Measurements from ENCODE around the gene THSD4.

Gene THSD4

DNA sequence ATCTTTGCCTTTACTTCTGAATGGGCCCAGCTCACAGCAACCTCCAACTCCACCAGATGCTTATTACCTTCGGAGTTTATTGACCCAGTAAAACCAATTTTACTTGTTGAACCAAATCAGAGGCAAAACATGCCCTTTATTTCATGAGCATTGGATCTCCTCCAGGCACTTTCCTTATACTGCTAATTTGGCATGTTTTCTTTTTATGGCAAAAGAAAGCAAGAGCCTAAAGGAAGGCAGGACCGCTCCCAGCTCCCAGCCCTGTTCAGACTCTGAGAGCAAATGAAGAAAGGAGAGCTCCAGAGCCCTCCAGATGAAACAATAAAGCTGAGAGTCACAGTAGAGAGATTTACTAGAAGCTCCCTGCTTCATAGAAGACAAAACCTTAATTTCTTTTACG lies 613.6 kb downstream of the THSD4 start:
- TF ChIP-seq ZFX (IDR thresholded peaks at IDR 0.05) (no peak), CTCF (conservative IDR thresholded peaks at IDR 0.05) (no peak)

DNA sequence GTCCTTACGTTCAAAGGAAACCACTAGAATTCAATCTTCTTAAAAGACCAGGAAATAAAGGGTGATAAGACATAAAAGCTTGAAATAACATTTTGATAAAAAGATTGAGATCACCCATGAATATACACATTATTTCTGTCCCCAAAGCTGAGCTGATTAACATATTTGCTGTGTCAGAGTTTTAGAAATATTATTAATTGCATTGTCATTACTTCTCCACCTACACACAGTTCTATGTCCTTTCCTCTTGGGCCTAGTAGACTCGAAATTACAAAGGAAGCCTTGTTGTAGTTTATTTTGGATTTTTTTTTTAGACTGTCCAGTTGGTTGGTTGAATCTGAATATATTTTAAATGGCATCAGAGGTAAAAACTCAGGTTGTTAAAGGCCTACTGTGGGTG lies 614.0 kb downstream of the THSD4 start:
- no peak for TF ChIP-seq CTCF (conservative IDR thresholded peaks at IDR 0.05)
- no peak for TF ChIP-seq ZFX (IDR thresholded peaks at IDR 0.05)
- H3K27ac ChIP-seq = no peak overlapping the region

More for the DNA sequence above, 613.6 kb downstream of the THSD4 start:
- no peak overlapping the region for H3K27ac ChIP-seq

DNA sequence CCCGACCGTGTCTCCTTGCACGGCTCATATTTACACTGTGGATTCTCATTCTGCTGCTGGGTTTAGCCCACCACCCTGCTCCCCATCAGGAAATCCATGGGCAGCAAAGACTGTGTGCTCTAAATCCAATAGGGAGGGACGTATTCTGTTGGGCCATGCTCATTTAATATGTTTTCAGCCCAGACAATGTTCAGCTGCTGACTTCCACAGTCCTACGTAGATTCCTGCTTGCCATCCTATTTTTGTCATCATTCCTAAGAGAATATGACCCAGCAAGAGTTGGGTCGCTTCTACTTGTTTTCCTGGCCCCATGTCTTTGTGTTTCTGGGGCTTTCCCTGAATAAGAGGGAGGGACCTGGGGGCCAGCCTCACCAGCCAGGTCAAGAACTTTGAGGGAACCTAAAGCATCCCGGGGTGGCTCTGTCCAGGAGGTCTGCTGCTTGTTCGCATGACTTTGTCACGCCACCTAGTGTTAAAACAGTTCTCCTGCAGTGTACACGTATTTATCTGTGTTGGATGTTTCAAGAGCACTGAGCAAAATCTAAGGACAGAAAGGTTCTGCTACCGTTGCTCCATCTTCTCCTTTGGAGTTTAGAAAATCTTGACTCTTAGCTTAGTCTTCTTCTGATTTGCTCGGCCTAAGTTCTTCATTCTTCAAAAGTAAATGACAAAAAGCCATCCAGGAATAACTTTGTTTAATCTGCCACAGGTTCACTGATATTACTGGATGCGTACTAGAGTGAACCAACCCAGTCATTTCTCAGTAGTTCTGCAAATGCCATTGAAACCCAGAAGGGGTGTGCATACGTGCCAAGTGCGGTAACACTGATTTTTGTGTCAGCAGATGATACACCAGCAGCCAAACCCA lies 615.2 kb downstream of the THSD4 start:
- TF ChIP-seq CTCF (conservative IDR thresholded peaks at IDR 0.05) (peak; percentile 90), ZFX (IDR thresholded peaks at IDR 0.05) (no peak)

DNA sequence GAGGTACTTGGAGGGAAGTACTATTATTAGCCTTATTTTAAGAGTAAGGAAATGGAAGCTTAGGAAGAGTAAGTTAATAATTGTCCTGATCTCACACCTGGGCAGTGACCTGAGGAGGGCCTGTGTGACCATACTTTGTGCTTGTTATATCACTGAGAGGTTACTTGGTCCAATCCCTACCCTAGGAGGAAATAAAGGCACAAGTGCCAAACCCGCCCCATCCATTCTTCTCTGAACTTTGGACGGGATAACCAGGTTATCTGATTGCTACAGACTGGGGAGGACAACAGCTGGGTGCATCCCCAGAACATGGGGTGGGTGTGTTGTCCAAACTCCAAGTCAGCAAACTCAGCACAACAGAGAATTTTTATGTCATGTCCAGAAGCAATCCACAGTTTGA lies 617.4 kb downstream of the THSD4 start:
- no peak overlapping the region for H3K27ac ChIP-seq
- TF ChIP-seq CTCF (conservative IDR thresholded peaks at IDR 0.05) (no peak), ZFX (IDR thresholded peaks at IDR 0.05) (no peak)

More for the DNA sequence above, 615.2 kb downstream of the THSD4 start:
- H3K27ac ChIP-seq = no peak overlapping the region

DNA sequence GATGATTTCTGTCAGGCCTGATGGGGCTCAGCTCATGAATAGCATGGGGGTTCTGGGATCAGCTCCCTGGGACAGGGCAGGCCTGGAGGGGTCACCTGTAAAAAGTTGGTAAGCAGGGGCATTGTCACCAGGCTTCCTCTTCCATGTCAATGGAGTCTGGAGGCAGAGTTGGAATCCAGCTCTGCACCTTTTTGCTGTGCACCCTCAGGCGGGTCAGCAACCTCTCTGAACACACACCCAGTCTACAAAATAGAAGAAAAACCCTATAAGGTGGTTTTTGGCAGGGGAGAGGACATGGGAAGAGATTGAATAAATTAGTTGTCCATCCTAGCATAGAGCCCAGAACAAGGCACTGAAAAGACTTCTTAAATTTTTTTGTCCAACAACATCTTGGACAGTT lies 617.9 kb downstream of the THSD4 start:
- no peak for TF ChIP-seq ZFX (IDR thresholded peaks at IDR 0.05)
- H3K27ac ChIP-seq = no peak overlapping the region

- H3K27ac ChIP-seq = no peak overlapping the region
- TF ChIP-seq ZFX (IDR thresholded peaks at IDR 0.05) = no peak
- TF ChIP-seq CTCF (conservative IDR thresholded peaks at IDR 0.05) = no peak
Observed at GRCh38 chr15:71734709-71735384, 619.6 kb downstream of the THSD4 start.

DNA sequence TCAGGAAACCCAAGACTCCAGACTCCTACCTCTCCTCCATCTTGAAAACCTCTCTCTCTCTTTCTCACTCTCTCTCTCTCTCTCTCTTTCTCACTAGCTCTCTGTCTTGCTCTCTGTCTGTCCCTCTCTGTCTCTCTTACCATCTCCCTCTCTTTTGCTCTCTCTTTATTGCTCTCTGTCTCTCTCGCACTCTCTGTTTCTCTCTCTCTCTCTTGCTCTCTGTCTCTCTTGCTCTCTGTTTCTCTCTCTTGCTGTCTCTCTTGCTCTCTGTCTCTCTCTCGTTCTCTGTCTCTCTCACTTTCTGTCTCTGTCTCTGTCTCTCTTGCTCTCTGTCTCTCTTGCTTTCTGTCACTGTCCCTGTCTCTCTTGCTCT lies 620.1 kb downstream of the THSD4 start:
- TF ChIP-seq CTCF (conservative IDR thresholded peaks at IDR 0.05) = no peak
- no peak for TF ChIP-seq ZFX (IDR thresholded peaks at IDR 0.05)
- H3K27ac ChIP-seq = no peak overlapping the region

Measured in C4-2B (cell line).